ENCODE results near the gene FUT1. TPM values are rescaled to one million over a fixed set of nuclear protein-coding genes. Genes with fewer than 3 reads are reported as not detected.

Gene FUT1
- total and polyA plus RNA-seq, 9 of the 15 experiments (the other 6 are each of a cell fraction or from before 2014, with no cell fraction given) = 2.3 to 18.5 (median 8.8) TPM

DNA sequence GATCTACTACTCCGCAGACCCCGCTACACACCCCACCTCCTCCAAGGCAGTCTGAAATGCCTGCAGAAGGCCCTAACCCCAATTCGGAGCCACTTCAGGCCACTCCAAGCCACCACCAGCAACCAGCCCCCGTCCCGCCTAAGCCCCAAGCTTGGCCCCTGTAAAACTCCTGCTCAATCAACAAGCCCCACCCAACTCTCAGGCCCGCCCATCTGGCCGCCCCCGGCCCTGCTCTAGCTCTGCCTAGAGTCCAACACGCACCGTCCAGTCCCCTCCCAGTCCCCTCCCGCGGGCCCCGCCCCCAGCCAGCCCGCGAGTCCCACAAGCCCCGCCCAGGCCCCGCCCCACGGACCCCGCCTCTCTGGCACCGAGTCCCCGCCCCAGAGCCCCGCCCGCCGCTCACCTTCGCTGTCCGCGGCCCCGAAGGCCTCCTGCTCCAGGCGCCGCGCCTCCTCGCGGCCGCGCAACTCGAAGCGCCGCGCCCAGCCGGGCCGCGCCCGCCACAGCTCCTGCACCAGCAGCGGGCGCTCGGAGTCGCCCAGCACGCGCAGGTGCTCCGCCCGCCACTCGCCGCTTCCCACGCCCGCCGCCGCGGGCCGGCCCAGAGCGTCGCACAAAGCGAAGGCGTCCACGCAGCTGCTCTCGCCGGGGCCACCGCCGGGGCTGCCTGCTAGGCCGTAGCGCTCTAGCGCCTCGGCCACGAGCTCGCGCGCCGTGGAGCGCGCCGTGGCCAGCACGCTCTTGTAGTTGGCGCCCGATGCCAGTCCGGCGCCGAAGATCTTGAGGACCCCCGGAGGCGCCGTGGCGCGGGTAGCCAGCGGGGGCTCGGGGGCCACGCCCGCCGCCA, 13.7 kb downstream of the FUT1 start (continued):
- TF ChIP-seq, protein P1, sequence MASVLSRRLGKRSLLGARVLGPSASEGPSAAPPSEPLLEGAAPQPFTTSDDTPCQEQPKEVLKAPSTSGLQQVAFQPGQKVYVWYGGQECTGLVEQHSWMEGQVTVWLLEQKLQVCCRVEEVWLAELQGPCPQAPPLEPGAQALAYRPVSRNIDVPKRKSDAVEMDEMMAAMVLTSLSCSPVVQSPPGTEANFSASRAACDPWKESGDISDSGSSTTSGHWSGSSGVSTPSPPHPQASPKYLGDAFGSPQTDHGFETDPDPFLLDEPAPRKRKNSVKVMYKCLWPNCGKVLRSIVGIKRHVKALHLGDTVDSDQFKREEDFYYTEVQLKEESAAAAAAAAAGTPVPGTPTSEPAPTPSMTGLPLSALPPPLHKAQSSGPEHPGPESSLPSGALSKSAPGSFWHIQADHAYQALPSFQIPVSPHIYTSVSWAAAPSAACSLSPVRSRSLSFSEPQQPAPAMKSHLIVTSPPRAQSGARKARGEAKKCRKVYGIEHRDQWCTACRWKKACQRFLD (CRISPR knock-in tag; IDR thresholded peaks at IDR 0.05) = 0 out of 2 replicates have a peak, but pooled peaks have one; percentile 28
- TF ChIP-seq LARP7 (IDR thresholded peaks at IDR 0.05) (no peak), RBM39 (optimal IDR thresholded peaks at IDR 0.05; ENCODE audit: low read depth, low read length) (no peak), POLR2A (conservative IDR thresholded peaks at IDR 0.05) (peak; percentile 77), ATF1 (CRISPR knock-in tag; IDR thresholded peaks at IDR 0.05) (no peak), ATF1 (tag; IDR thresholded peaks at IDR 0.05) (peak; percentile 63), ZSCAN32 (CRISPR knock-in tag; IDR thresholded peaks at IDR 0.05) (no peak), NR4A1 (CRISPR knock-in tag; IDR thresholded peaks at IDR 0.05) (peak; percentile 79; the same call in 1 of the 2 replicates), NR4A1 (tag; IDR thresholded peaks at IDR 0.05) (peak; percentile 77), RBM15 (IDR thresholded peaks at IDR 0.05; ENCODE audit: insufficient read depth, low read length) (no peak), TCF7 (IDR thresholded peaks at IDR 0.05; ENCODE audit: borderline replicate concordance) (0 out of 2 replicates have a peak, but pooled peaks have one; percentile 36), ZNF444 (CRISPR knock-in tag; IDR thresholded peaks at IDR 0.05) (no peak)
- TF ChIP-seq, protein P2, sequence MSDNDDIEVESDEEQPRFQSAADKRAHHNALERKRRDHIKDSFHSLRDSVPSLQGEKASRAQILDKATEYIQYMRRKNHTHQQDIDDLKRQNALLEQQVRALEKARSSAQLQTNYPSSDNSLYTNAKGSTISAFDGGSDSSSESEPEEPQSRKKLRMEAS (CRISPR knock-in tag; IDR thresholded peaks at IDR 0.05) = peak; percentile 79
- TF ChIP-seq, protein P3, sequence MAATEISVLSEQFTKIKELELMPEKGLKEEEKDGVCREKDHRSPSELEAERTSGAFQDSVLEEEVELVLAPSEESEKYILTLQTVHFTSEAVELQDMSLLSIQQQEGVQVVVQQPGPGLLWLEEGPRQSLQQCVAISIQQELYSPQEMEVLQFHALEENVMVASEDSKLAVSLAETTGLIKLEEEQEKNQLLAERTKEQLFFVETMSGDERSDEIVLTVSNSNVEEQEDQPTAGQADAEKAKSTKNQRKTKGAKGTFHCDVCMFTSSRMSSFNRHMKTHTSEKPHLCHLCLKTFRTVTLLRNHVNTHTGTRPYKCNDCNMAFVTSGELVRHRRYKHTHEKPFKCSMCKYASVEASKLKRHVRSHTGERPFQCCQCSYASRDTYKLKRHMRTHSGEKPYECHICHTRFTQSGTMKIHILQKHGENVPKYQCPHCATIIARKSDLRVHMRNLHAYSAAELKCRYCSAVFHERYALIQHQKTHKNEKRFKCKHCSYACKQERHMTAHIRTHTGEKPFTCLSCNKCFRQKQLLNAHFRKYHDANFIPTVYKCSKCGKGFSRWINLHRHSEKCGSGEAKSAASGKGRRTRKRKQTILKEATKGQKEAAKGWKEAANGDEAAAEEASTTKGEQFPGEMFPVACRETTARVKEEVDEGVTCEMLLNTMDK (IDR thresholded peaks at IDR 0.05; ENCODE audit: borderline replicate concordance, insufficient read depth, low read depth, low read length, poor library complexity, severe bottlenecking) = peak; percentile 75
- TF ChIP-seq, protein P4, sequence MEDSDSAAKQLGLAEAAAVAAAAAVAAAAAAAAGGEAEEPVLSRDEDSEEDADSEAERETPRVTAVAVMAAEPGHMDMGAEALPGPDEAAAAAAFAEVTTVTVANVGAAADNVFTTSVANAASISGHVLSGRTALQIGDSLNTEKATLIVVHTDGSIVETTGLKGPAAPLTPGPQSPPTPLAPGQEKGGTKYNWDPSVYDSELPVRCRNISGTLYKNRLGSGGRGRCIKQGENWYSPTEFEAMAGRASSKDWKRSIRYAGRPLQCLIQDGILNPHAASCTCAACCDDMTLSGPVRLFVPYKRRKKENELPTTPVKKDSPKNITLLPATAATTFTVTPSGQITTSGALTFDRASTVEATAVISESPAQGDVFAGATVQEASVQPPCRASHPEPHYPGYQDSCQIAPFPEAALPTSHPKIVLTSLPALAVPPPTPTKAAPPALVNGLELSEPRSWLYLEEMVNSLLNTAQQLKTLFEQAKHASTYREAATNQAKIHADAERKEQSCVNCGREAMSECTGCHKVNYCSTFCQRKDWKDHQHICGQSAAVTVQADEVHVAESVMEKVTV (CRISPR knock-in tag; IDR thresholded peaks at IDR 0.05) = no peak
- TF ChIP-seq, protein P5, sequence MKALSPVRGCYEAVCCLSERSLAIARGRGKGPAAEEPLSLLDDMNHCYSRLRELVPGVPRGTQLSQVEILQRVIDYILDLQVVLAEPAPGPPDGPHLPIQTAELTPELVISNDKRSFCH (CRISPR knock-in tag; IDR thresholded peaks at IDR 0.05) = no peak
- TF ChIP-seq, protein P5 (tag; IDR thresholded peaks at IDR 0.05) = peak; percentile 87

All from K562 (cell line).